Dendritic cell treated with granulocyte-macrophage colony-stimulating factor and Interleukin-4, amounts not matched to agents 40 ng/mL and 50 ng/mL, for 4 days (primary cell): ENCODE data around the gene DPYD.

Experiments used
- H3K27ac Mint-ChIP-seq: one replicate; pipeline ENCODE4 v1.8.0; 2022; ENCODE audit warnings: mild to moderate bottlenecking, mixed read lengths
- H3K27me3 Mint-ChIP-seq: one replicate; pipeline ENCODE4 v1.8.0; 2022; ENCODE audit warnings: mild to moderate bottlenecking, mixed read lengths
- H3K36me3 Mint-ChIP-seq: one replicate; pipeline ENCODE4 v1.8.0; 2022; ENCODE audit warnings: low read depth, mixed read lengths
- H3K4me1 Mint-ChIP-seq: one replicate; pipeline ENCODE4 v1.8.0; 2022; ENCODE audit warnings: low read depth, mixed read lengths
- H3K4me3 Mint-ChIP-seq: one replicate; pipeline ENCODE4 v1.8.0; 2022; ENCODE audit warnings: mild to moderate bottlenecking, moderate library complexity, mixed read lengths
- H3K9me3 Mint-ChIP-seq: one replicate; pipeline ENCODE4 v1.8.0; 2022; ENCODE audit warnings: mixed read lengths
- intact Hi-C: fragments of 100-400 bp; cut with micrococcal nuclease; formaldehyde crosslinking; loops from one replicate; pipeline ENCODE4 v1.15.0; 2022

Gene DPYD

GRCh38 chr1:97920832-97921571 is at the start of gene DPYD:
DPYD (minus strand) TSS chr1:97921034; CDS start chr1:97920922, 112 bp downstream.
- peak within 1 kb of the TSS; percentile 97 for H3K27ac Mint-ChIP-seq
- H3K4me3 Mint-ChIP-seq: peak within 1 kb of the TSS; percentile 95
- H3K9me3 Mint-ChIP-seq: no peaks in the 10 kb centered on the region
- H3K27me3 Mint-ChIP-seq: no peaks in the 10 kb centered on the region
- peaks cover 31% of the 10 kb centered on the region for H3K4me1 Mint-ChIP-seq
- peaks cover 23% of the 10 kb centered on the region for H3K36me3 Mint-ChIP-seq
- intact Hi-C loops: loop anchor here (2.0 to 5.0 kb wide), 3 partner anchors 14 to 131 kb away; no protein-coding TSS in a partner anchor

DNA sequence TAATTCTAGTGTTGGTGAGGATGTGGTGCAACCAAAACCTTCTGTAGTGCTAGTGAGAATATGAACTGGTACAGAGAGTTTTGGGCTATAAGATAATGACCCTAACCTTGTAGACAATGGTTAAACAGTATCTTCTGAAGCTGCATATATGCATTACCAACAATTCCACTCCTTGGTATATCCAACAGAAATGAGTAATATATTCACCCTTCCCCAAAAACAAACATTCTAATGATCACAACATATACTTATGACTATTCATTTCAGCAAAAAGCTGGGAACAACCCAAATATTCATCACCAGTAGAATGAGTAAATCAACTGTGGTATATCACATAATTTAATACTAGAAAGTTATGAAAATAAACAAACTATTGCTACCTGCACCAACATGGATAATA is 39.6 kb upstream of the DPYD start:
- Mint-ChIP-seq H3K27ac (no peak overlapping the region), H3K9me3 (no peaks in the 10 kb centered on the region), H3K4me3 (no peak overlapping the region), H3K4me1 (peaks cover 5% of the 10 kb centered on the region), H3K27me3 (no peaks in the 10 kb centered on the region), H3K36me3 (no peaks in the 10 kb centered on the region)
- intact Hi-C loops: no loop called here

- Mint-ChIP-seq H3K27me3 (no peaks in the 10 kb centered on the region), H3K4me3 (no peak overlapping the region), H3K9me3 (no peaks in the 10 kb centered on the region), H3K27ac (no peak overlapping the region), H3K4me1 (no peaks in the 10 kb centered on the region), H3K36me3 (no peaks in the 10 kb centered on the region)
- intact Hi-C loops: no loop called here
These were observed 26.9 kb upstream of the DPYD start for GRCh38 chr1:97947695-97948094.

DNA sequence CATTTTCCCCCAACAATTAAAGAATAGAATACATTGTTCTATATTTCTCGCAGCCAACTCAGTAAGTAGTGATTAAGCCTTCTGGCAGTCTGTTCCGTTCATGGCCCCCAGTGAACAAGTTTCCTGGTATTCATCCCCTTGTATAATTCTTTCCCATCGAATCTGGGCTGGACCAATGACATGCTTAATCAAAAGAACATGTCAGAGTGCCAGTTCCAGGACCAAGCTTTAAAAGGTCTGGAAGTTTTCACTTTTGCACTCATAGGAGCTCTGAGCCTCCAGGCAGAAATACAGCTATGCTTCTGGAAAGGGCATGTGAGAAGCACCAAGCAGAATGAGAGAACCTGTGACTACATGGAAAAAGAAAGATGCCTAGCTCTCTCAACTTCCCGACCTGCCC is 22.5 kb upstream of the DPYD start:
- no peaks in the 10 kb centered on the region for H3K9me3 Mint-ChIP-seq
- no peak overlapping the region for H3K27ac Mint-ChIP-seq
- H3K36me3 Mint-ChIP-seq: no peaks in the 10 kb centered on the region
- intact Hi-C loops: no loop called here
- no peaks in the 10 kb centered on the region for H3K27me3 Mint-ChIP-seq
- H3K4me3 Mint-ChIP-seq: no peak overlapping the region
- peaks cover under 1% of the 10 kb centered on the region for H3K4me1 Mint-ChIP-seq

DNA sequence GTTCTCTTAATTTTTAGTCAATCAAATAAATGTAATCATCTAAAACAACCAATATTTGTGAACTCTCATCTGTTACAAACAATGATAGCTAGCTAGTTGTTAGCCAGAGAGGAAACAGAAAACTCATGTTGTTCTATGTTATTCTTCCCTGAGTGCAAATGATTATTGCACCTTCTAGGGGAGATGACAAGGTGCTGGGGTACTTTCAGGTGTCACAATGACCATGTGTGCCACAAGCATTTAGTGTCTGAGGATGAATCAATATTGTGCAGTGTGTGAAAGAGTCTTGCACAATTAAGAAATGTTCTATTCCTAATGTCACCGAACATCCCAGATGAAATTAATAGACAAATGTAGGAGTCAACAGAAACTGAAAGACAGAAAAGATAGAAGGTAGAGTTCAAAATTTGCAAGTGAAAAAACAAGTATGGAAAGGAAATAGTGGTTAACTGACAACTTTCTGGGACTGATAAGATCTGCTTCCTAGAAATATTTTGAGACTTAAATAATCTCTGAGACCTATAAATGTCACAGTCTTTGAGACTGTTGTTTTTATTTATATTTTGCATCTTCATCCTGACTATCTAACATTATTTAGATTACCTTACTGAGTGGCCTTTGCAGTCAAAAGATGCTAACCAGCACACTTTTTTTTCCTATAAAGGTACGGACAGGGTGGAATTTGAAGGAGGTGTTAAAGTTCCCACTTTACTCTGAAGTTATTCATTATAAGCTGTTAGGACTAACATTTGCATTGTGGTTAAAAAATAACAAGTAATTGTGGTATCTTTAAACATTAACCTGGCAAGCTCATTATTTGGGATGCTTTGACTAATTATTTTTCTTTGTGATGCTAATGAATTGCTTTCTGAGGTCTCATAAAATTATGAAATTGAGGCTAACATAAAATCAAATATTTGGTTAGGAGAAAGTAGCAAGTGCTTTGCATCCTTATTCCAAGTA is 21.6 kb upstream of the DPYD start:
- Mint-ChIP-seq H3K36me3 (no peaks in the 10 kb centered on the region), H3K27ac (no peak overlapping the region), H3K27me3 (no peaks in the 10 kb centered on the region), H3K4me3 (no peak overlapping the region), H3K4me1 (peaks cover 7% of the 10 kb centered on the region), H3K9me3 (no peaks in the 10 kb centered on the region)
- intact Hi-C loops: no loop called here

DNA sequence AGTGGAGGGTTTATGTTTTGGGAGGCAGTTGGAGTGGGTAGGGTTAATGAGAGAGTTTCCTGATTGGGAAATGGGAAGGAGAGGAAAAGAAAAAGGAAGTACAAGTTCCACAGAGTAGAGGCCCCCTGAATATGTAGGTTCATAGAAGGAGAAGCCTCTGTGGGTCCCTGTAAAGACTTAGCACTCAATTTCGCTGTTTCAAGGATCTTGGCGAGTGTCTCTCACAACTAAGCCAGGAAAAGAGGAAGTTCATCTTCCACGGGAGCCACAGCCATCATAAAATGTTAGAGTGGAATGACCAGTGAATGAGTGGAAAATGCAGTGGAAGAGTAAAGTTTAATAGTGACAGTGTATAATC is 17.4 kb upstream of the DPYD start:
- Mint-ChIP-seq H3K27me3 (no peaks in the 10 kb centered on the region), H3K27ac (peak overlapping the region; percentile 39)
- intact Hi-C loops: no loop called here

DNA sequence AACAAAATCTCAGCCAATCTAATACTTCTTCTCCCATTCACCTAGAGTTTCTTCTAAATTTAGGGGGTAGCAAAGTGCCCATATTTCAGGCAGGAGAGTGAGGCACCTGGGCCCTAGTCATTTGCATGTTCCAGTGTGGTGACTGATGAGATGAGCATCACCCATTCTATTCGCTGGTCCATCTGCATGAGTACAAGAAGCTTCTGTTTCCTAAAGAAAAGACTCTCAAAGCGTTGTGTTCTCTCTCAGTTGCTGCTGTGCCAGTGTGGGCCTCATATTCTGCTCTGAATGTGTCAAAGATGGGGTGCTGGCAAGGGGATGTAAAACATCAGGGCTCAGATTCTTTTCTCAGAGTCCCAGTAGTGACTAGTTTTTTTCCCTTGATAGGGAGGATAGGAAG is 16.1 kb upstream of the DPYD start:
- intact Hi-C loops: no loop called here
- Mint-ChIP-seq H3K36me3 (no peaks in the 10 kb centered on the region), H3K27me3 (no peaks in the 10 kb centered on the region), H3K4me3 (no peak overlapping the region), H3K9me3 (no peaks in the 10 kb centered on the region), H3K27ac (no peak overlapping the region), H3K4me1 (peaks cover 7% of the 10 kb centered on the region)

More for the DNA sequence above, 17.4 kb upstream of the DPYD start:
- no peaks in the 10 kb centered on the region for H3K9me3 Mint-ChIP-seq
- H3K36me3 Mint-ChIP-seq: no peaks in the 10 kb centered on the region
- peaks cover 7% of the 10 kb centered on the region for H3K4me1 Mint-ChIP-seq
- H3K4me3 Mint-ChIP-seq: no peak overlapping the region

DNA sequence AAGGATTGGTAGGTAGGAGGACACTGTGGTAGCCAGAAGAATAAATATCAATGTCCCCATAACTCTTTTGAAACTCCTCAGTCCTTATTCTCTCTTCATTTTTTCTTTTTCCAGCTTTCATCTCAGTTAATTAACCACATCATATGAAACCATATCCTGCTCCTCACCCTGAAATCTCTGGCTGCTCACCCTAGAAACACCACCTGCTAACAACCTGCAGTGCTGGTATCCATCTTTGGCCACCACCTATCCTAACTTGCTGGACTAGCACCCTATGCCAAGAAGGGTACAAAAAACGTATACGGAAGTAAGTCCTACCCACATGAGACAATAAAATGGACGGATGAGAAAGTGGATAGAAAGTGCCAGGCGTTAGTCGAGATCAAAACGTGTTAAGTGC is 13.7 kb upstream of the DPYD start:
- intact Hi-C loops: no loop called here
- Mint-ChIP-seq H3K27ac (no peak overlapping the region), H3K9me3 (no peaks in the 10 kb centered on the region), H3K27me3 (no peaks in the 10 kb centered on the region), H3K4me1 (peaks cover 7% of the 10 kb centered on the region), H3K4me3 (no peak overlapping the region), H3K36me3 (no peaks in the 10 kb centered on the region)

DNA sequence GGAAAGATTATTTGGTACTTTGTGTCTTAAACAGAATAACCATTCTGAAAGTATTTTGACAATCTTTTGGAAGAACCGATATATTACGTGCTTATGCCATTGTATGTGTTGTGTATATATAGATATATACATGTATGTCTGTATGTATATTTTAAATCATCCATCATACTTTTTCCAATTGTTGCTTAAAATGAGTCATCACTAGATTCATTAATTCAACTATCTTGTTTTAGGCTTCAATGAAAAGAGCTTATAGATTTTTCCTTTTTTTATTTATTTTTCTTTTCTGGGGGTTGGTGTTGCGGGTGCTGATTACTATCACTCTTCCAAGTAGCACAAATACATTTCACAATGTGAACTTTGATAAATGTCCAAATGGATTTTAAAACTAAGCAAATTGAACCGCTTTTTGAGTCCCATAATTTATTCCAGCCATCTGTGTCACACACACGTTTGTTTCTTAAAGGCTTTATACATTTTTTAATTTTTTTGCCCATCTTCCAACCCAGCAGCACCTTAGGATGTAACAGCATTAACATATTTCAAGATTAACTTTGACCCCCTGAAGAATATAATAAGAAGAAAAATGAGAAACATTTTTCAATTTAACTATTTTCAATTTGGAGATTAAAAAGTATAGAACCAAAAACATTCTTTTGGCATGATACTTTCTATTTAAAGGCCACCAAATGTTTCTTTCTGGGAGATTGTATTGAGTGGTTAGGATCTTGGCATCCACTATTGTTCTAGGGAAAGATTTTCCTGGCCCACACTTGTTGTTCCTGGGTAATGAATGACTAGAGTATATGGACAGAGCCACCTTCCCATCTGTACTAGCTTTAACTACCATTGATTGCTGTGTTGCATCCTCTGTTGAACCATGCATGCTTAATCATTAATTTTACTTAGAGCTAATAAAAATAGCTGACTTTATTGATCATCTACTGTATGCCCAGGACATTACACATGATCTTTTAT is 9.3 kb upstream of the DPYD start:
- intact Hi-C loops: no loop called here
- H3K27ac Mint-ChIP-seq: no peak overlapping the region
- no peaks in the 10 kb centered on the region for H3K27me3 Mint-ChIP-seq
- no peaks in the 10 kb centered on the region for H3K9me3 Mint-ChIP-seq
- no peaks in the 10 kb centered on the region for H3K4me1 Mint-ChIP-seq
- no peak overlapping the region for H3K4me3 Mint-ChIP-seq
- no peaks in the 10 kb centered on the region for H3K36me3 Mint-ChIP-seq

GRCh38 chr1:97926017-97926708 is 5.3 kb upstream of the DPYD start:
- H3K9me3 Mint-ChIP-seq: no peaks in the 10 kb centered on the region
- H3K27ac Mint-ChIP-seq: no peak overlapping the region
- peaks cover 6% of the 10 kb centered on the region for H3K4me1 Mint-ChIP-seq
- no peaks in the 10 kb centered on the region for H3K27me3 Mint-ChIP-seq
- intact Hi-C loops: no loop called here
- H3K4me3 Mint-ChIP-seq: no peak overlapping the region
- no peaks in the 10 kb centered on the region for H3K36me3 Mint-ChIP-seq

GRCh38 chr1:97925151-97925550 is 4.3 kb upstream of the DPYD start:
- intact Hi-C loops: no loop called here
- H3K4me1 Mint-ChIP-seq: peaks cover 6% of the 10 kb centered on the region
- no peaks in the 10 kb centered on the region for H3K9me3 Mint-ChIP-seq
- no peak overlapping the region for H3K4me3 Mint-ChIP-seq
- no peak overlapping the region for H3K27ac Mint-ChIP-seq
- H3K27me3 Mint-ChIP-seq: no peaks in the 10 kb centered on the region
- peaks cover 8% of the 10 kb centered on the region for H3K36me3 Mint-ChIP-seq

GRCh38 chr1:97923811-97924210 is 3.0 kb upstream of the DPYD start:
- no peak overlapping the region for H3K4me3 Mint-ChIP-seq
- no peaks in the 10 kb centered on the region for H3K27me3 Mint-ChIP-seq
- peaks cover 11% of the 10 kb centered on the region for H3K4me1 Mint-ChIP-seq
- H3K36me3 Mint-ChIP-seq: peaks cover 17% of the 10 kb centered on the region
- H3K27ac Mint-ChIP-seq: no peak overlapping the region
- H3K9me3 Mint-ChIP-seq: no peaks in the 10 kb centered on the region
- intact Hi-C loops: loop anchor here (5.0 kb wide), 1 partner anchor 128 kb away; no protein-coding TSS in a partner anchor

DNA sequence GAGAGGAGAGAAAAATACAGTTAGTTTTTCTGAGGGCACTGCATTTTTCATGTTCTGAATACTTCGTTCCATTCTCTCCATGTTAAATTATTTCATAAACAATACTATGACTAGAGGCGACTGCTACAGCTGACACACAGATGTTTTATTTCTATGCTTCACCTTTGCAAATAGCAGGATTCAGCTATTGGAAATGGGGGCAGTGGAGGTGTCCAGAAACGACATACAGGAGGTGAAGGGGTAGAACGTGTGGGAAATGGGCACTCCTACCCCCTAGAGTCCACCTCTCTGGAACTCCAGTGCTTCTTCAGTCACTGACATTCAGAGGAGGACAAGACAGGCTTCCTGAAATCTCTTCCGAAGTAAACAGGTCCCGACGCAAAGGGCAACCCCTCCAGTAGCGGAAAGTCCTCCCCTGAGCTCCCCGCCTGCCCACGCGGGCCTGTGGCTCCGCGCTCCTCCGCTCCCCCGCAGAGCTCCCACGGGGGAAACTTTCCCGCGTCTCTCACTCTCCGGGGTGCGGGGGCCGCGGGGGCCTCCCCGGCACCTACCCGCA is 480 bp downstream of the DPYD start:
- Mint-ChIP-seq H3K4me1 (peaks cover 35% of the 10 kb centered on the region), H3K27ac (peak overlapping the region; percentile 97), H3K9me3 (no peaks in the 10 kb centered on the region), H3K27me3 (no peaks in the 10 kb centered on the region), H3K36me3 (peaks cover 29% of the 10 kb centered on the region), H3K4me3 (peak overlapping the region; percentile 95)
- intact Hi-C loops: loop anchor here (2.0 to 5.0 kb wide), 3 partner anchors 14 to 132 kb away; no protein-coding TSS in a partner anchor
